Fibroblast of upper back skin (primary cell): ENCODE measurements around the gene BCL2L11.
A peak's percentile ranks its signal among the peaks of the same experiment; 100 is the strongest.

Experiments
- DNase-seq: peaks from one replicate; pipeline ENCODE4 v3.0.0-alpha.2; 2013

The BCL2L11 gene

DNA sequence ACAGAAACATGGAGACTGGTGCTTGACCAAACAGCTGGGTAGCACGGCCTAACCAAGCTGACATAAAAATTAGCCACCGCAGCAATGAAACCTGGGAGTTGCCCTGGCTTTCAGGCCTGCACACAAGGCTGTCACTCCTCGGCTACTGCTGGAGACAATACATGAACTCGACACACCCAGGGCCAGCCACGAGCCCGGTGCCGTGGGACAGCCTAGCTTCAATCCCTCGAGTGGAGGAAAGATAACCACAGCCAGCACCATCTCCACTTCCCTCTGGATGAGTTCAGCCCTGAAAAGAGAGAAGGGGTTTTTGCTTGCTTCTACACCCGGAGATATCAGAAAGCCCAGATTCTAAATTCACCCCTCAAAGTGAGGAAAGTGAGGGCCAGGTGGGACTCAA, 78.0 kb downstream of the BCL2L11 start:
- no peak for DNase-seq

- DNase-seq = no peak
These were observed 79.1 kb downstream of the BCL2L11 start for GRCh38 chr2:111199840-111200239.

- DNase-seq = no peak
These were observed 79.7 kb downstream of the BCL2L11 start for GRCh38 chr2:111200333-111200881.

GRCh38 chr2:111201214-111201613, 80.5 kb downstream of the BCL2L11 start:
- no peak for DNase-seq

DNA sequence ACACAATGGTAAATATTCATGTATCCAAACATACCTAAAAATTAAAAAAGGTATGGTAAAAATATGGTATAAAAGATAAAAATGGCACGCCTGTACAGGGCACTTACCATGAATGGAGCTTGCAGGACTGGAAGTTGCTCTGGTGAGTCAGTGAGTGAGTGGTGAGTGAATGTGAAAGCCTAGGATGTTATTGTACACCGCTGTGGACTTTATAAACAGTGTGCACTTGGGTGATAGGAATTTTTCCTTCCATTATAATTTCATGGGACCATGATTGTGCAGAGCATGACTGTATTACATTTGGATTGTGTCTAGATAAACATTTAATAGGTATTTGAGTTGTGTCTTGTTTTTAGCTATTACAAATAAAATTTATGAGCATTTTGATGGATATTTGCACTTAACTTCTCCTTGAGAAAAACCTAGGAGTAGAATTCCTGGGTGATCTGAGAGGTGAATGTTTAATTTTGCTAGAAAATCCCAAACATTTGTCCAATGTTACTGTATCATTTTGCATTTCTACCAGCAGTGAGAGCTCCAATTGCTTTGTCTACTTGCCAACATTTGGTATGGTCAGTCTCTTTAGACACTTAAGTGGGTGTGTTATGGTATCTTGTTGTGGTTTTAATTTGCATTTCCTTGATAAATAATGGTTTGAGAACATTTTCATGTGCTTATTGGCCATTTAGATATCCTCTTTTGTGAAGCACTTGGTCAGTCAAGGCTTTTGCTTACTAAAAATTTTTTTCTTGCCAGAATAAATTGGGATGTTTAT, 81.7 kb downstream of the BCL2L11 start:
- no peak for DNase-seq

DNA sequence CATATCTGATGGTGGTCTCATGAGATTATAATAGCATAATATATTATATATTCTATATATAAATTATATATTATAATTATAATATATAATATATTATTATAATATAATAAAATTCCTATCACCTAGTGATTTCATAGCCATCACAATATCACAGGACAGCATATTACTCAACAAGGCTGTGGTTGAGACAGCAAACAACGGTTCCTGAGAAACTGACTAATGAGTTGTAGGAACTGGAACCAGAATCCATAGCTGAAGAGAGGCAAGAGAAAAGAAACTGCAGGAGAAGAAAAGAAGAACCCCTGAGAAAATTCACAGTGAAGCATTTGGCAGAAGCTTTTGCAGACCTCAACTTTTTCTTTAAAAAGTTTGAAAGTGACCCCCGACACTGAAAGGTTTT, 84.0 kb downstream of the BCL2L11 start:
- no peak for DNase-seq

DNA sequence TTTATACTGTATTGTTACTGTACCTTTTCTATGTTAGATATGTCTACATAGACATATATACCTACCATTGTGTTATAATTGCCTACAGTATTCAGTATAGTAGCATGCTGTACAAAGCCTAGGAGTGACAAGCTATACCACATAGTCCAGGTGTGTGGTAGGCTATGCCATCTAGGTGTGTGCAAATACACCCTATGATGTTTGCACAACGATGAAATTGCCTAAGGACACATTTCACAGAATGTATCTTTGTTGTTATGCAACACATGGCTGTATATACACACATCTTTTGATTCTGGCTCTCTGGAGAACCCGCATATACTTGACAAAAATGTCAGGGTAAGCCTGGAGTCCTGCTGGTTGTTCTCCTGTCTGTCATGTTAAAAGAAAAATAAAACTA, 85.1 kb downstream of the BCL2L11 start:
- no peak for DNase-seq

DNA sequence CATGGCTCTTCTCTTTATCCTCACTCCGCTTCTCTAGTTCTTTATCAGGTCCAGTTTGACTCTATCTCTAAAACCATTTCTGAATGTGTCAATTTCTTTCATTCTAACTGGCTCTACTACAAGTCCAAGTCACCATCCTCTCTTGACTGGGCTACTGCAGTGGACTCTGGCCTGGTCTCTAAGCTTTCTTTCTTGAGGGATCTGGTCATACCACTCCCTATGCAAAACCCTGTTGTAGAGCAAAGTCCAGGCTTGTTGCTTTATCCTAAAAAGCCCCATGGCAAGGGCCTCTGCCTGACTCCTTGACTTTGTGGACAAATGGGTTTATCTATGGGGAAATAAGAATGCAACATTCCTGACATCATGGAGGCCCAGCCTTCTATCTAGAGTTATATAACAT, 87.1 kb downstream of the BCL2L11 start:
- no peak for DNase-seq

- DNase-seq = no peak
These were observed 87.9 kb downstream of the BCL2L11 start for GRCh38 chr2:111208639-111209038.

DNA sequence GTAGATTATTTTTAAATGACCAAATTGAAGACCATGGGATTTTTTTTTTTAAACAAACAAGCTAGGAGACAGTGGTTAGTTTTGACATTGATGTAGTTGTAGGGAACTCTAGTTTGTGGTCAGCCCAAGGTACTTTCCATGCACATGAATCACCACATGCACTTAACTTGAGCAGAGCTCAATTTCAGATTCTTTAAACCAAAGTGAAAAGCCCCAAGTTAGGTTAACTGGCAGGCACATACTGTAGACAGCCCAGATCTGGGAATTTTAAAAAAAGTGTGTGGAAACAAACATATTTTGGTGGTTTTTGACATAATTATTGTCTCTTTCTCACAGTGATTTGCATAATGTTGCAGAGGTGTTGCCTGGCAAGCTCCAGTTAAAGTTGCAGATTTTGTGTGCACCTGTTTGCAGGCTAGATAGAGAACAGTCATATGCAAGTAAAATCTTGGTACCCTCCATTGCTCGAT, 88.4 kb downstream of the BCL2L11 start:
- DNase-seq = peak; percentile 82

DNA sequence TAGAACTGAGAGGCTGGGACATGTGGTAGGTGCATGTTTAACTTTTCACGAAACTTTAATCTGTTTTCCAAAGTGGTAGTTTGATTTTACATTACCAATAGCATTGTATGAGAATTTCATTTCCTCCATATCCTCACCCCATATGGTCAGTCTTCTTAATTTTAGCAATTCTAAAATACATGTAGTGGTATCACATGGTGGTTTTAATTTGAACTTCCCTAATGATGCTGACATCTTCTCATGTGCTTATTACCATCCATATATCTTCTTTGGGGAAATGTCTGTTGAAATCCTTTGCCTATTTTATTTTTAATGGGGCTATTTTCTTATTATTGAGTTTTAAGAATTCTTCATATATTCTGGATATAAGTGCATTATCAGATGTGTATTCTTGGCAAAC, 89.3 kb downstream of the BCL2L11 start:
- DNase-seq = no peak

DNA sequence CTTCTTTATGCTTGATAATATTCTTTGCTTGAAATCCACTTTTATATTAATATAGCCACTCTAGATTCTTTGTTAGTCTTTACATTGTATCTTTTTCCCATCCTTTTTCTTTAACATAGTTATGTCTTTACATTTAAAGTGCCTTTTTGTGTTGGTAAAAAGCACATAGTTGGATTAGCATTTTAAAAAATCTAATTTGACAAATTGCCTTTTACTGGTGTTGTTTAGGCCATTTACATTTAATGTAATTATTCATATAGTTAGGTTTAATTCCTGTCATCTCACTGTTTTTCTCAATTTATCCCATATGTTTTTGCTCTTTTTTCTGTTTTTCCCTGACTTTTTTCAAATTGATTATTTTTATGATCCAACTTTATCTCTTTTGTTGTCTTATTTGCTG, 93.2 kb downstream of the BCL2L11 start:
- DNase-seq = no peak

GRCh38 chr2:111216811-111217652, 96.3 kb downstream of the BCL2L11 start:
- no peak for DNase-seq
